CD4-positive, alpha-beta T cell (primary cell): ENCODE results near the gene UBC. TPM values are rescaled to one million over a fixed set of nuclear protein-coding genes. Genes with fewer than 3 reads are reported as not detected.

ENCODE experiments used
- ATAC-seq: fragments of 200-7000 bp; cut with Tn5 transposase; one replicate; pipeline ENCODE4 v1.10.0; 2022; ENCODE audit warnings: mild to moderate bottlenecking; ENCODE audit not compliant: poor library complexity
- CTCF ChIA-PET: fragments of 350-600 bp; sonication (Branson Sonifier 250); formaldehyde crosslinking; loops from one replicate; lab custom pipeline; 2021; ENCODE audit warnings: antibody characterized with exemption, inconsistent platforms; lab: Charles Lee
- POLR2A ChIA-PET: fragments of 350-600 bp; sonication (Branson Sonifier 250); formaldehyde crosslinking; loops from one replicate; lab custom pipeline; 2021; ENCODE audit warnings: antibody characterized with exemption, inconsistent platforms; lab: Charles Lee
- DNase-seq, 14 experiments: peaks; one replicate each; pipeline ENCODE4 v3.0.0-alpha.2; 2013 to 2020; ENCODE audit warnings: mixed read lengths in 2 of 14
- H3K27ac ChIP-seq, 2 donors: one replicate each; pipeline versions ENCODE4 v1.5.1 to v1.7.0; 2013; ENCODE audit warnings: low read length in 2 of 2, low read depth in 1 of 2, mild to moderate bottlenecking in 1 of 2
- H3K27me3 ChIP-seq, 2 experiments: 1 replicate in 1 of 2; 2 replicates in 1 of 2; pipeline versions ENCODE4 v1.6.1 to v1.7.0; 2013; ENCODE audit warnings: low read length in 2 of 2, control low read depth in 1 of 2, mild to moderate bottlenecking in 1 of 2, moderate library complexity in 1 of 2; ENCODE audit not compliant: insufficient read depth in 2 of 2, control insufficient read depth in 1 of 2
- H3K36me3 ChIP-seq: one replicate; pipeline ENCODE4 v1.6.1; 2013; ENCODE audit warnings: low read length, control low read depth; ENCODE audit not compliant: insufficient read depth
- H3K4me1 ChIP-seq: one replicate; pipeline ENCODE4 v1.6.1; 2013; ENCODE audit warnings: low read length, control low read depth; ENCODE audit not compliant: insufficient read depth
- H3K4me3 ChIP-seq: one replicate; pipeline ENCODE4 v1.5.1; 2013; ENCODE audit warnings: mild to moderate bottlenecking, low read length, moderate library complexity
- H3K9me3 ChIP-seq, 2 experiments: 1 replicate in 1 of 2; 2 replicates in 1 of 2; pipeline versions ENCODE4 v1.6.1 to v1.7.0; 2013; ENCODE audit warnings: low read length in 2 of 2, mild to moderate bottlenecking in 2 of 2, control low read depth in 1 of 2, moderate library complexity in 1 of 2; ENCODE audit not compliant: control insufficient read depth in 1 of 2, insufficient read depth in 1 of 2
- H3K27ac Mint-ChIP-seq: one replicate; pipeline ENCODE4 v1.8.0; 2020; ENCODE audit warnings: mixed read lengths
- H3K27me3 Mint-ChIP-seq: one replicate; pipeline ENCODE4 v1.8.0; 2021; ENCODE audit warnings: mixed read lengths
- H3K36me3 Mint-ChIP-seq: one replicate; pipeline ENCODE4 v1.8.0; 2021; ENCODE audit warnings: low read depth, mixed read lengths
- H3K4me1 Mint-ChIP-seq: one replicate; pipeline ENCODE4 v1.8.0; 2021; ENCODE audit warnings: low read depth, mixed read lengths
- H3K4me3 Mint-ChIP-seq: one replicate; pipeline ENCODE4 v1.8.0; 2020; ENCODE audit warnings: mild to moderate bottlenecking, mixed read lengths
- H3K9me3 Mint-ChIP-seq: one replicate; pipeline ENCODE4 v1.8.0; 2020; ENCODE audit warnings: mixed read lengths
- CTCF ChIP-seq: fragments of 200-600 bp; IDR thresholded peaks from one replicate; pipeline ENCODE4 v1.8.0; 2022; ENCODE audit warnings: antibody characterized with exemption, mild to moderate bottlenecking
- intact Hi-C, 2 experiments: fragments of 100-400 bp; cut with DNase I in 1 of 2; cut with micrococcal nuclease in 1 of 2; formaldehyde crosslinking; loops; one replicate each; pipeline versions ENCODE4 v1.15.1 to v1.9.0; 2023 to 2025; cut with DNase I, micrococcal nuclease
- total RNA-seq, 174 experiments: library from RNA in 2 of 174; stranded (reverse) in 2 of 174; gene quantifications; one replicate each; pipeline ENCODE4 v1.2.3 and lab custom pipeline; 2021 to 2026

Gene UBC
- total RNA-seq, 2 experiments from 2014 or later, result 1,389 to 1,410 TPM

- DNase-seq (no peak), ATAC-seq (no peak)
- ChIA-PET POLR2A (no interaction called here), CTCF (interaction anchor here (1.1 kb wide), 1 partner anchor 12 kb away, joined by 4 read pairs; no protein-coding TSS in a partner anchor)
- Mint-ChIP-seq H3K27ac (no peak overlapping the region), H3K36me3 (peaks cover 71% of the 10 kb centered on the region), H3K4me1 (no peaks in the 10 kb centered on the region), H3K4me3 (no peak overlapping the region), H3K9me3 (no peaks in the 10 kb centered on the region), H3K27me3 (no peaks in the 10 kb centered on the region)
- TF ChIP-seq CTCF, result no peak
- intact Hi-C loops, result no loop called here
- H3K9me3 ChIP-seq, result no peaks in the 10 kb centered on the region
- H3K4me1 ChIP-seq, result no peaks in the 10 kb centered on the region
- no peak overlapping the region for H3K27ac ChIP-seq
- H3K4me3 ChIP-seq, result no peak overlapping the region
- peaks cover 63% of the 10 kb centered on the region for H3K36me3 ChIP-seq
- no peaks in the 10 kb centered on the region for H3K27me3 ChIP-seq
Measured at GRCh38 chr12:124952801-124953200, 38.4 kb upstream of the UBC start.

DNA sequence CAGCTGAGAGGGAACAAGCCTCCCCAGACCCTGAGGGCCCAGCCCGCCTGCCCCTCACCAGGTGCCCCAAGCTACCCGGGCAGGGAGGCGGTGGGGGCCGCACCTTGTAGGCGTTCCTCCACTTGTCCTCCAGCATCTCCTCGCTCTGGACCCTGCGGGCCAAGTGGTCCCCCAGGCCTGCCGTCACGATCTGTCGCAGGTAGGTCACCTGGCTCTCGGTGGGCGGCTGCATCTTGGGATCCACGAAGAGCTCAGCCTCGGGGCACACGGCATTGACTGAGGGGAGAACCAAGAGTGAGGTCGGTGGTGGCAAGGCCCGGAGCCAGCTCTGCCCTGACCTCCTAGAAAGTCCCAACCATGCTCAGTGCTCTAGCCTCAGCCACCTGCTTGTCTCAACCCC is 37.8 kb upstream of the UBC start:
- ATAC-seq, result no peak
- no peak overlapping the region for H3K27ac Mint-ChIP-seq
- no peaks in the 10 kb centered on the region for H3K4me1 Mint-ChIP-seq
- H3K27me3 ChIP-seq, result no peaks in the 10 kb centered on the region
- no peaks in the 10 kb centered on the region for H3K4me1 ChIP-seq
- peaks cover 67% of the 10 kb centered on the region for H3K36me3 ChIP-seq
- H3K27me3 Mint-ChIP-seq, result no peaks in the 10 kb centered on the region
- DNase-seq, result no peak
- H3K27ac ChIP-seq, result no peak overlapping the region
- H3K36me3 Mint-ChIP-seq, result peaks cover 66% of the 10 kb centered on the region
- no peaks in the 10 kb centered on the region for H3K9me3 ChIP-seq
- H3K4me3 Mint-ChIP-seq, result no peak overlapping the region
- no peaks in the 10 kb centered on the region for H3K9me3 Mint-ChIP-seq
- ChIA-PET POLR2A (no interaction called here), CTCF (no interaction called here)
- intact Hi-C loops, result no loop called here
- no peak overlapping the region for H3K4me3 ChIP-seq
- no peak for TF ChIP-seq CTCF

- no peak for TF ChIP-seq CTCF
- ChIA-PET POLR2A (no interaction called here), CTCF (no interaction called here)
Measured at GRCh38 chr12:124949779-124950728, 35.6 kb upstream of the UBC start.

More at GRCh38 chr12:124949779-124950728, 35.6 kb upstream of the UBC start:
- H3K36me3 Mint-ChIP-seq, result peaks cover 61% of the 10 kb centered on the region
- Histone ChIP-seq H3K9me3 (no peaks in the 10 kb centered on the region), H3K27me3 (no peaks in the 10 kb centered on the region), H3K4me3 (no peak overlapping the region), H3K36me3 (peaks cover 58% of the 10 kb centered on the region), H3K27ac (no peak overlapping the region), H3K4me1 (no peaks in the 10 kb centered on the region)
- H3K4me3 Mint-ChIP-seq, result no peak overlapping the region
- intact Hi-C loops, result no loop called here
- H3K4me1 Mint-ChIP-seq, result no peaks in the 10 kb centered on the region
- ATAC-seq (no peak), DNase-seq (no peak)
- no peaks in the 10 kb centered on the region for H3K27me3 Mint-ChIP-seq
- H3K27ac Mint-ChIP-seq, result no peak overlapping the region
- H3K9me3 Mint-ChIP-seq, result no peaks in the 10 kb centered on the region
